Fibroblast of villous mesenchyme (primary cell): ENCODE data around the gene POMT1. TPM values are rescaled to one million over a fixed set of nuclear protein-coding genes. Genes with fewer than 3 reads are reported as not detected.

Experiments
- DNase-seq: peaks from one replicate; pipeline ENCODE4 v3.0.0-alpha.2; 2010; ENCODE audit warnings: low read depth
- H3K4me3 ChIP-seq: 2 replicates; pipeline ENCODE4 v1.5.1; 2011; ENCODE audit warnings: low read depth, mild to moderate bottlenecking, low read length
- total RNA-seq: library from RNA; depleted of rRNA; stranded (reverse); fragments of >200 nt; gene quantifications from 2 replicates; pipeline ENCODE4 v1.2.3, GENCODE V29; 2012
- TF ChIP-seq, protein P1 (sequence below): IDR thresholded peaks from 2 replicates; pipeline ENCODE4 v1.5.1; 2012; ENCODE audit warnings: low read depth, mild to moderate bottlenecking, low read length; ENCODE audit not compliant: insufficient read depth

POMT1 gene
- total RNA-seq, 1 donor: 36.3 TPM

DNA sequence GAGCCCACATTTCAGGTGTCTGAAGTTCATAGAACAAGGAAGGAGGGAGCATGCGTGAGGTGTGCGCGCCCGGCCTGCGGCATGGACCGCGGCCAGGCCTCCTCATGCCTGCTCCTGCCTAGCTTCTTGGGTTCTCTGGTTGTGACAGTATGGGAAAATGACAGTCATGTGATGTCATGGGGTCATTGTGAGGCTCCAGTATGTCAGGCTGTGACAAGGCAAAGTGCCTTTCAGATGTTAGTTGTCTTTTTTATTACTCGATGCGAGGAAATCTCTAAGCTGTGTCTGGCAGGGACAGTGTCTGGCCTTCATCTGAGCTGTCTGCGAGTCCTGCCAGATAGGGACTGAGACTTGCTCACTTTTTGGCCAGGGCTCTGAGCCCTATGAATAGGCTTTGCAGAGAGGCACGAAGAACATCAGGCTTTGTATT lies 15.1 kb downstream of the POMT1 start:
- no peak for DNase-seq

DNA sequence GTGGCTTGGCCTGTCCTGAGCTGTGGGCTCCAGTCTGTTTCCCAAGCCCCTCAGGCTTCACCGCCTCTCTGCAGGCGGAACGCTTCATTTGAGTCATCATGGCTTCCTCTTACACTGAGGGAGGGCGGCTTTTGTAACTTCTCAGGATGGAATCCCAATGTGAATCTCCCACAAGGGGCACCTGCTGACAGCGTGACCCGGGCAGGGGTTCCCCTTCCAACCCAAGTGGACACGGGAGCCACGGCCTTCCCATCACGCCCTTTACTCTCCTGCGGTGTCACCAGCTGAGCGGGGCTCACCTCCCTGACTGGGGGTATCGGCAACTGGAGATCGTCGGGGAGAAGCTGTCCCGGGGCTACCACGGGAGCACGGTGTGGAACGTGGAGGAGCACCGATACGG lies 15.8 kb downstream of the POMT1 start:
- H3K4me3 ChIP-seq: no peak overlapping the region
- TF ChIP-seq, protein P1, sequence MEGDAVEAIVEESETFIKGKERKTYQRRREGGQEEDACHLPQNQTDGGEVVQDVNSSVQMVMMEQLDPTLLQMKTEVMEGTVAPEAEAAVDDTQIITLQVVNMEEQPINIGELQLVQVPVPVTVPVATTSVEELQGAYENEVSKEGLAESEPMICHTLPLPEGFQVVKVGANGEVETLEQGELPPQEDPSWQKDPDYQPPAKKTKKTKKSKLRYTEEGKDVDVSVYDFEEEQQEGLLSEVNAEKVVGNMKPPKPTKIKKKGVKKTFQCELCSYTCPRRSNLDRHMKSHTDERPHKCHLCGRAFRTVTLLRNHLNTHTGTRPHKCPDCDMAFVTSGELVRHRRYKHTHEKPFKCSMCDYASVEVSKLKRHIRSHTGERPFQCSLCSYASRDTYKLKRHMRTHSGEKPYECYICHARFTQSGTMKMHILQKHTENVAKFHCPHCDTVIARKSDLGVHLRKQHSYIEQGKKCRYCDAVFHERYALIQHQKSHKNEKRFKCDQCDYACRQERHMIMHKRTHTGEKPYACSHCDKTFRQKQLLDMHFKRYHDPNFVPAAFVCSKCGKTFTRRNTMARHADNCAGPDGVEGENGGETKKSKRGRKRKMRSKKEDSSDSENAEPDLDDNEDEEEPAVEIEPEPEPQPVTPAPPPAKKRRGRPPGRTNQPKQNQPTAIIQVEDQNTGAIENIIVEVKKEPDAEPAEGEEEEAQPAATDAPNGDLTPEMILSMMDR: no peak
- DNase-seq: no peak

More for the DNA sequence above, 15.1 kb downstream of the POMT1 start:
- TF ChIP-seq, protein P1: no peak
- H3K4me3 ChIP-seq: no peak overlapping the region

DNA sequence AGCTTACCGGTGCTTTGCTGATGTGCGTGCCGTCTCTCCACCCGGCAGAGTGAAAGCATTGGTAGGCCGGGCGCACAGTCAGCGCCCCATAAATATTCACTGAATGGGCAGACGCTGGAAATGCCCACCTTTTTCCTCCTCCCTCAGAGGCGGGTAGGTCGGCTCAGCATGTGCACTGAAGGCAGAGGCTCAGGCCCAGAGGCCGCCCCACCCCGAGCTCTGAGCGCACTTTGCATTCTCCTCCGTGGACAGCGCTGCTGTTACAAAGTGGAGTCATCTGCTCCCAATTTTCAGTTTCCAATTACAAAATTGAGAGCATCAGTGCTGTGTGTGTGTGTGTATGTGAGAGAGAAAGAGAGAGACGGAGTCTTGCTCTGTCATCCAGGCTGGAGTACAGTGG lies 17.8 kb downstream of the POMT1 start:
- TF ChIP-seq, protein P1: no peak
- DNase-seq: no peak

DNA sequence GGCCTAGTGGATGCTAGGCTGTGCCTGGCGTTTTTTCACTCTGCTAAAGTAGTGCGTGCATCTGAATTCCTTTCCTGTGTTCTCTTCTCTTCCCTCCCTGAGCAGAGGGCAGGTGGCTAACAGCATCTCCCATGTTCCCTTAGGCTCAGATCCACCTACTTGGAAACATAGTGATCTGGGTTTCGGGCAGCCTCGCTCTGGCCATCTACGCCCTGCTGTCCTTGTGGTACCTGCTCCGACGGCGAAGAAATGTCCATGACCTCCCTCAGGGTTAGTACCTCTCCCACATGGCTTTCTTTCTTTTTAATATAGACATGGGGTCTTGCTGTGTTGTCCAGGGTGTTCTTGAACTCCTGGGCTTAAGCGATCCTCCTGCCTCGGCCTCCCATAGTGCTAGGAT lies 18.5 kb downstream of the POMT1 start:
- H3K4me3 ChIP-seq: no peak overlapping the region
- TF ChIP-seq, protein P1: no peak
- DNase-seq: no peak

More for the DNA sequence above, 17.8 kb downstream of the POMT1 start:
- H3K4me3 ChIP-seq: no peak overlapping the region

DNA sequence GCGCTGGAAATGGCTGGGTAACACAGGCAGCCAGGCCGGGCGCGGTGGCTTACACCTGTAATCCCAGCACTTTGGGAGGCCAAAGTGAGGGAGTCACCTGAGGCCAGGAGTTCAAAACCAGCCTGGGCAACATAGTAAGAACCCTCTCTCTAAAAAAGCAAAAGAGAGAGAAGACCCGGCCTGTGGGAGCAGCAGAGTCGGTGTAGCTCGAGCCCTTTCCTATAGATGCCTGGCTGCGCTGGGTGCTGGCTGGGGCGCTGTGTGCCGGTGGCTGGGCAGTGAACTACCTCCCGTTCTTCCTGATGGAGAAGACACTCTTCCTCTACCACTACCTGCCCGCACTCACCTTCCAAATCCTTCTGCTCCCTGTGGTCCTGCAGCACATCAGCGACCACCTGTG lies 19.1 kb downstream of the POMT1 start:
- H3K4me3 ChIP-seq: no peak overlapping the region
- DNase-seq: no peak
- TF ChIP-seq, protein P1: no peak

DNA sequence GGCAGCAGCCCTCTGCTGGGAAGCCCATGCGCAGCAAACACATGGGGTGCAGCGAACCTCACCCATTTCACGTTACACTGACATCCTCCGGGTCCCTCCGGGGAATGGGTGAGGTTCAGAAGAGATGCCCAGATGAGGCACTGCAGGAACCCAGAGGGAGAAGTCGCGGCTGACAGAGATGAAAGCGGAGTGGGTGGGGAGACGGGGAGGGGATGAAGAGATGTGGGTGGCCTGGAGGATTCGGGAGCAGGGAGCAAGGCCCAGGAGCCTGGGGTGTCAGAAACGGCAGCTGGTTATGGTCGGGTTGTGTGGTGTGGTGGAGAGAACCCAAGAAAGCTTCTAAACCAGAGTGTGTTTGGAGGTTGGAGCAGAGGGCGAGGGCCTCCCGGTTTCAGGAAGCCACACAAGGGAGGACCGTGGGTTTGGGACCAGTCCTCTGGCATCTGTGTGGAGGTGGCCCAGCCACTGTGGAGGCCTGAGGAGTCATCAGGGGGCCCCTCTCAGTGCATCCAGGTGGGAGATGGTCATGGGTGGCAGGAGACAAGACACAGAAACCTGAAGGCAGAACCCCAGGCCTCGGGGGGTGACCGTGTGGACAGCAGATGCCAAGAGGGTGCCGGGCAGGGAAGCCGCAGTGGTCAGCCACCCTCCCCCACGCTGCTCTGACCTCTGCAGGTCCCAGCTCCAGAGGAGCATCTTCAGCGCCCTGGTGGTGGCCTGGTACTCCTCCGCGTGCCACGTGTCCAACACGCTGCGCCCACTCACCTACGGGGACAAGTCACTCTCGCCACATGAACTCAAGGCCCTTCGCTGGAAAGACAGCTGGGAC lies 19.8 kb downstream of the POMT1 start:
- H3K4me3 ChIP-seq: no peak overlapping the region
- no peak for DNase-seq
- TF ChIP-seq, protein P1: no peak

DNA sequence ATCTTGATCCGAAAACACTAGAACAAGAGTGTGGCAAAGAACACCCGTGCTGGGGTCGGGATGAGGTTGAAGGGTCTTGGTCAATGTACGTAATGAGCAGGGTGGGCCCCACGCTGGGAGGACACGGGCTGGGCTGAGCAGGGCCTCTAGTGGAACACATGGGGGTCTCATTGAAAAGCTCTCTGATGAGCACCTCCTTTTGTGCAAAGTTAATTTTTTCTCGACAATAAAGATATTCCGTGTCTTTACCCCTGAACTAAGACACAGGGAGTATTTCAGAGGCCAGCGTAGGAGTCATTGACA lies 20.3 kb downstream of the POMT1 start:
- TF ChIP-seq, protein P1: no peak
- DNase-seq: no peak
- no peak overlapping the region for H3K4me3 ChIP-seq
